Posterior cingulate gyrus (tissue), 11 donors: Measurements from ENCODE around the gene DGKI.

Experiments used
- DNase-seq, 10 donors: peaks; one replicate each; pipeline versions ENCODE4 v3.0.0 to v3.0.0-alpha.2; 2020 to 2021; ENCODE audit warnings: mixed read lengths in 3 of 10
- intact Hi-C: fragments of 100-400 bp; cut with DNase I; formaldehyde crosslinking; loops from one replicate; pipeline ENCODE4 v1.15.1; 2023

DGKI gene

GRCh38 chr7:137626469-137627067 is 220.2 kb downstream of the DGKI start:
- DNase-seq, result peak in 6 of 10 donors; percentile 21 to 88 (median 56)
- intact Hi-C loops, result loop anchor here (2.0 kb wide), 1 partner anchor 22 kb away; no protein-coding TSS in a partner anchor

- DNase-seq, result no peak
- intact Hi-C loops, result no loop called here
Observed at GRCh38 chr7:137625197-137625596, 221.6 kb downstream of the DGKI start.

- intact Hi-C loops, result no loop called here
- no peak for DNase-seq
Observed at GRCh38 chr7:137619181-137619580, 227.6 kb downstream of the DGKI start.

GRCh38 chr7:137618748-137619147 is 228.0 kb downstream of the DGKI start:
- intact Hi-C loops, result no loop called here

GRCh38 chr7:137613006-137613525 is 233.7 kb downstream of the DGKI start:
- no peak for DNase-seq
- intact Hi-C loops, result no loop called here

More at GRCh38 chr7:137618748-137619147, 228.0 kb downstream of the DGKI start:
- no peak for DNase-seq

- DNase-seq, result no peak
- intact Hi-C loops, result no loop called here
Observed at GRCh38 chr7:137611606-137612005, 235.2 kb downstream of the DGKI start.

GRCh38 chr7:137609500-137609899 is 237.3 kb downstream of the DGKI start:
- intact Hi-C loops, result loop anchor here (5.0 kb wide), 1 partner anchor 398 kb away; no protein-coding TSS in a partner anchor
- no peak for DNase-seq

- intact Hi-C loops, result loop anchor here (1.0 to 5.0 kb wide), 2 partner anchors 293 to 401 kb away; no protein-coding TSS in a partner anchor
- DNase-seq, result peak in 1 of 10 donors; percentile 35
Observed at GRCh38 chr7:137606061-137606674, 240.6 kb downstream of the DGKI start.

GRCh38 chr7:137603043-137603442 is 243.7 kb downstream of the DGKI start:
- intact Hi-C loops, result no loop called here
- no peak for DNase-seq

GRCh38 chr7:137601642-137602041 is 245.1 kb downstream of the DGKI start:
- no peak for DNase-seq
- intact Hi-C loops, result no loop called here

GRCh38 chr7:137597856-137598255 is 248.9 kb downstream of the DGKI start:
- DNase-seq, result no peak
- intact Hi-C loops, result no loop called here

- no peak for DNase-seq
- intact Hi-C loops, result loop anchor here (2.0 to 5.0 kb wide), 3 partner anchors 136 to 1791 kb away; no protein-coding TSS in a partner anchor
Observed at GRCh38 chr7:137593115-137593711, 253.6 kb downstream of the DGKI start.

- DNase-seq, result peak; percentile 49 to 95 (median 71)
- intact Hi-C loops, result loop anchor here (2.0 to 5.0 kb wide), 3 partner anchors 135 to 1790 kb away; no protein-coding TSS in a partner anchor
Observed at GRCh38 chr7:137592232-137592896, 254.4 kb downstream of the DGKI start.

GRCh38 chr7:137591421-137591837 is 255.3 kb downstream of the DGKI start:
- DNase-seq, result no peak

GRCh38 chr7:137590756-137591305 is 255.9 kb downstream of the DGKI start:
- intact Hi-C loops, result loop anchor here (5.0 kb wide), 2 partner anchors 134 to 1789 kb away; no protein-coding TSS in a partner anchor
- DNase-seq, result peak in 2 of 10 donors; percentile 6 to 78

More at GRCh38 chr7:137591421-137591837, 255.3 kb downstream of the DGKI start:
- intact Hi-C loops, result loop anchor here (5.0 kb wide), 2 partner anchors 134 to 1789 kb away; no protein-coding TSS in a partner anchor

GRCh38 chr7:137590071-137590755 is 256.6 kb downstream of the DGKI start:
- intact Hi-C loops, result loop anchor here (5.0 kb wide), 2 partner anchors 133 to 1788 kb away; no protein-coding TSS in a partner anchor
- DNase-seq, result no peak

- DNase-seq, result no peak
- intact Hi-C loops, result no loop called here
Observed at GRCh38 chr7:137587326-137587725, 259.4 kb downstream of the DGKI start.

- no peak for DNase-seq
- intact Hi-C loops, result no loop called here
Observed at GRCh38 chr7:137585591-137585990, 261.2 kb downstream of the DGKI start.

GRCh38 chr7:137583172-137583571 is 263.6 kb downstream of the DGKI start:
- DNase-seq, result no peak
- intact Hi-C loops, result no loop called here
